ENCODE measurements around the gene CCDC89. TPM values are rescaled to one million over a fixed set of nuclear protein-coding genes. Genes with fewer than 3 reads are reported as not detected.

Gene CCDC89
- total and polyA plus RNA-seq, 2 donors (not counting 1 experiment from before 2014, with no cell fraction given) = not detected

- intact Hi-C loops (cut with micrococcal nuclease) = no loop called here
- CTCF ChIA-PET = no interaction called here
- no peaks in the 10 kb centered on the region for H3K27me3 Mint-ChIP-seq
- H3K27ac Mint-ChIP-seq = no peak overlapping the region
- H2AFZ ChIP-seq (ENCODE audit: insufficient read depth, low read depth, low read length, poor library complexity, severe bottlenecking) = no peak overlapping the region
- TF ChIP-seq CTCF (IDR thresholded peaks at IDR 0.05) (no peak), EZH2 (IDR thresholded peaks at IDR 0.05; ENCODE audit: borderline replicate concordance, insufficient read depth, low read depth, low read length, poor library complexity, severe bottlenecking) (no peak)
- H3K4me3 Mint-ChIP-seq = no peak overlapping the region
- H3K4me3 ChIP-seq (ENCODE audit: control extremely low read depth in 1 of 5, extremely low read depth in 1 of 5, insufficient read depth in 1 of 5, low read depth in 2 of 5, low read length in 4 of 5) = no peak overlapping the region
- H3K9me3 Mint-ChIP-seq (ENCODE audit: insufficient read depth) = no peaks in the 10 kb centered on the region
- no peaks in the 10 kb centered on the region for H3K79me2 ChIP-seq (ENCODE audit: control insufficient read depth, insufficient read depth, low read length)
- ATAC-seq (ENCODE audit: low read depth) = no peak
- H3K4me2 ChIP-seq (replicated peaks; ENCODE audit: low read depth, low read length, poor library complexity, severe bottlenecking) = no peak overlapping the region
- 96% methylated on average over 3 of the region's 3 CpGs for WGBS (ENCODE audit: insufficient coverage)
- no peak overlapping the region for H3K27ac ChIP-seq (ENCODE audit: low read length in 2 of 2)
- DNase-seq = no peak
- POLR2A ChIA-PET = no interaction called here
- no peaks in the 10 kb centered on the region for H3K4me1 Mint-ChIP-seq
- H4K20me1 ChIP-seq (ENCODE audit: control insufficient read depth, insufficient read depth, low read length, poor library complexity, severe bottlenecking) = no peaks in the 10 kb centered on the region
- no peaks in the 10 kb centered on the region for H3K9me3 ChIP-seq (ENCODE audit: control extremely low read depth in 1 of 3, control insufficient read depth in 2 of 3, insufficient read depth in 1 of 3, low read length in 2 of 3)
- no peaks in the 10 kb centered on the region for H3K27me3 ChIP-seq (replicated peaks in 1 of 4; ENCODE audit: control extremely low read depth in 1 of 4, control insufficient read depth in 3 of 4, insufficient read depth in 4 of 4, low read length in 3 of 4)
- no peaks in the 10 kb centered on the region for H3K36me3 ChIP-seq (replicated peaks in 1 of 2; ENCODE audit: control extremely low read depth in 1 of 2, control insufficient read depth in 1 of 2, extremely low read depth in 1 of 2, insufficient read depth in 2 of 2, low read length in 1 of 2)
- H3K9ac ChIP-seq (ENCODE audit: low read length) = no peak overlapping the region
- no peaks in the 10 kb centered on the region for H3K4me1 ChIP-seq (ENCODE audit: control insufficient read depth in 2 of 2, insufficient read depth in 2 of 2, low read length in 2 of 2)
Measured at GRCh38 chr11:85712953-85713352, 27.0 kb upstream of the CCDC89 start.

- Histone ChIP-seq H3K79me2 (ENCODE audit: control insufficient read depth, insufficient read depth, low read length) (no peaks in the 10 kb centered on the region), H2AFZ (ENCODE audit: insufficient read depth, low read depth, low read length, poor library complexity, severe bottlenecking) (no peak overlapping the region), H3K4me3 (ENCODE audit: control extremely low read depth in 1 of 5, extremely low read depth in 1 of 5, insufficient read depth in 1 of 5, low read depth in 2 of 5, low read length in 4 of 5) (no peak overlapping the region), H3K9ac (ENCODE audit: low read length) (no peak overlapping the region), H4K20me1 (ENCODE audit: control insufficient read depth, insufficient read depth, low read length, poor library complexity, severe bottlenecking) (no peaks in the 10 kb centered on the region), H3K9me3 (ENCODE audit: control extremely low read depth in 1 of 3, control insufficient read depth in 2 of 3, insufficient read depth in 1 of 3, low read length in 2 of 3) (no peaks in the 10 kb centered on the region), H3K36me3 (replicated peaks in 1 of 2; ENCODE audit: control extremely low read depth in 1 of 2, control insufficient read depth in 1 of 2, extremely low read depth in 1 of 2, insufficient read depth in 2 of 2, low read length in 1 of 2) (no peaks in the 10 kb centered on the region), H3K4me2 (replicated peaks; ENCODE audit: low read depth, low read length, poor library complexity, severe bottlenecking) (no peak overlapping the region), H3K4me1 (ENCODE audit: control insufficient read depth in 2 of 2, insufficient read depth in 2 of 2, low read length in 2 of 2) (no peaks in the 10 kb centered on the region), H3K27me3 (replicated peaks in 1 of 4; ENCODE audit: control extremely low read depth in 1 of 4, control insufficient read depth in 3 of 4, insufficient read depth in 4 of 4, low read length in 3 of 4) (no peaks in the 10 kb centered on the region), H3K27ac (ENCODE audit: low read length in 2 of 2) (no peak overlapping the region)
- Mint-ChIP-seq H3K9me3 (ENCODE audit: insufficient read depth) (no peaks in the 10 kb centered on the region), H3K4me1 (no peaks in the 10 kb centered on the region), H3K27me3 (no peaks in the 10 kb centered on the region), H3K27ac (no peak overlapping the region), H3K4me3 (no peak overlapping the region)
- ATAC-seq (ENCODE audit: low read depth) (no peak), DNase-seq (no peak)
- TF ChIP-seq CTCF (IDR thresholded peaks at IDR 0.05) = no peak
- TF ChIP-seq EZH2 (IDR thresholded peaks at IDR 0.05; ENCODE audit: borderline replicate concordance, insufficient read depth, low read depth, low read length, poor library complexity, severe bottlenecking) = no peak
- intact Hi-C loops (cut with micrococcal nuclease) = no loop called here
- ChIA-PET POLR2A (no interaction called here), CTCF (no interaction called here)
- 100% methylated on average over 3 of the region's 5 CpGs for WGBS (ENCODE audit: insufficient coverage)
Measured at GRCh38 chr11:85710917-85711316, 24.9 kb upstream of the CCDC89 start.
